HCT116 (cell line): ENCODE results near the gene GSTT2B.

ENCODE experiments used
- CEBPB ChIP-seq: IDR thresholded peaks from 2 replicates; pipeline ENCODE4 v1.6.1; 2012; ENCODE audit warnings: low read depth
- CTCF ChIP-seq, 3 experiments: fragments of 200-600 bp in 1 of 3; sonication (generic) in 1 of 3; IDR thresholded peaks in 2 of 3; conservative IDR thresholded peaks in 1 of 3; 2 replicates each; pipeline ENCODE4 v1.5.1; 2012 to 2017; ENCODE audit warnings: low read depth in 2 of 3, low read length in 2 of 3, antibody characterized with exemption in 1 of 3, borderline replicate concordance in 1 of 3, control low read depth in 1 of 3, mild to moderate bottlenecking in 1 of 3, mixed read lengths in 1 of 3, mixed run types in 1 of 3, moderate library complexity in 1 of 3; ENCODE audit not compliant: insufficient read depth in 1 of 3
- POLR2A ChIP-seq: IDR thresholded peaks from 2 replicates; pipeline ENCODE4 v1.7.0; 2011; ENCODE audit warnings: borderline replicate concordance; ENCODE audit not compliant: insufficient read depth, insufficient read length; ENCODE audit errors: extremely low read depth
- RAD21 ChIP-seq: IDR thresholded peaks from 2 replicates; pipeline ENCODE4 v1.6.1; 2012; ENCODE audit warnings: low read depth, mild to moderate bottlenecking
- SIN3A ChIP-seq: IDR thresholded peaks from 2 replicates; pipeline ENCODE4 v1.6.1; 2012; ENCODE audit warnings: low read depth

GRCh38 chr22:23970816-23971486 lies 10.0 kb upstream of the GSTT2B start:
- TF ChIP-seq POLR2A (no peak), RAD21 (no peak), CEBPB (no peak), SIN3A (no peak), CTCF (IDR thresholded peaks at IDR 0.05 in 2 of 3, conservative IDR thresholded peaks at IDR 0.05 in 1 of 3; ENCODE audit: borderline replicate concordance in 1 of 3, insufficient read depth in 1 of 3, low read depth in 2 of 3, low read length in 2 of 3) (no peak)
